ENCODE results near the gene NFX1.

The NFX1 gene

DNA sequence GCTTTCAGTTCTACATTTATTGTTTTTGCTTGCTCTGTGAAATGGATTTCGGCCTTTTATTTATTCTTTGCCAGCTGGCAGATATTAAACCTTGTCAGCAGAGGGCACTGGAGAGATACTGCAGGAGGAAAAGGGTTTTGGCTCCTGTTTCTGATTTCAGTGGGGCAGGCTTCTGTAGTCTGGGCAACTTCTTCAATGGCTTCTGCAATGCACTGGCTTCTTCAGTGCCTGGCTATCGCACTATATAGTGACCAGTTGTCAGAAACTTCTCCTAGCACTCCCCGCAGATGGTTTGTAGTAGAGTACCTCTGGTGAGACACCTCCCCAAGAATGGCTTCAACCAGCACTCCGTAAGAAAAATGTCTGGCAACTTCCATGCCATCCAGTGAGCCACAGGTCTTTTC is 3.2 kb upstream of the NFX1 start:
- no peak for TF ChIP-seq GATA2 (IDR thresholded peaks at IDR 0.05; ENCODE audit: low read depth, low read length)
- no peak for TF ChIP-seq GATA3 (IDR thresholded peaks at IDR 0.05; ENCODE audit: low read depth, low read length)

DNA sequence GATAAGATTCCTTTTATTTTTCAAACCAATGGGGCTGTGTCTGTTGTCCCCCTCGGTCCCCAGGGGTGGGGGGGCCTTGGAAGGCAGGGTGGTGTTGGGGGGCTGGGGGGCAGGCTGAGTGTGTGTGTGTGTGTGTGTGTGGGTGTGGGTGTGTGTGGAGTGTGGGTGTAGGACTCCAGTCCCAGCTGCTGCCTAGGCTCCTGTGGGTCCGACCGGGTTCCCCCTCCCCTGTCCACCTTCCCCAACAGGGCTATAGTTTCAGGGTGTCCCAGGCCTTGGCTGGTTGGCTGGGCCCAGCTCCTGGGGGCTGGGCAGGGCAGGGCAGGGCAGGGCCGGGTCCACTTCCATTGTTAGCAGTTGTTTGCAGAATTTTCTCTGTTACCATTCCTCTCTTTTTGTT is 2.1 kb upstream of the NFX1 start:
- TF ChIP-seq GATA2 (IDR thresholded peaks at IDR 0.05; ENCODE audit: low read depth, low read length) = no peak
- no peak for TF ChIP-seq GATA3 (IDR thresholded peaks at IDR 0.05; ENCODE audit: low read depth, low read length)

DNA sequence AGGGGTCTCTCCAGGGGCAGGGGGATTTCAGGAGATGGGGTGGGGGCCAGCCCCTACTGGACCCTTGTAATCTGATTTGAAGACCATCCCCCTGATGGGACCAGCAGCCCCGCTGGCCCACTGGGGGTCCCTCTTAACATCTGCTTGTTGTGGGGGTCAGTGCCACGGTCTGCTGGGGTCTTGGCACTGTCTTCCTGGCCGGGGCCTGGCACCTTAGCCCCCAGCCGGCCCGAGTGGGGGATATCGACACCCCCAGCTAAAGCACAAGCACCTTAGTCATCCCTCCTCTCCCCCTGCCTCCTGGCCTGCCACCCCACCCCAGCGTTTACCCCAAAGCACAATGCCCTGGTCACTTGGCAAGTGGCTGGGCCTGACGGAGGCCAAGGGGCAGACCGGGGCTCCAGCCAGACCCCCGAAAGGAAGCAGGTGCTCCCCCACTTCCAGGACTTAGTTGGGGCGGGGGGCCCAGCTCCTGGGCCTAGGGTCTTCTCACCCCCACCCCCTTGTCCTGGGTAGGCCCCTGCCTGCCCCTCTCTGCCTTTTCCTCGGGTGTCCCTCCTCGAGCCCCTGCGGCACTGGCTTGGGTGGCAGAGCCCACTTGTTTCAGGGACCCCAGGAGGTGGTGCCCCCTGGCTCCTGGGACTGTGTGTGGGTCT is 1.4 kb upstream of the NFX1 start:
- TF ChIP-seq GATA2 (IDR thresholded peaks at IDR 0.05; ENCODE audit: low read depth, low read length) = no peak

DNA sequence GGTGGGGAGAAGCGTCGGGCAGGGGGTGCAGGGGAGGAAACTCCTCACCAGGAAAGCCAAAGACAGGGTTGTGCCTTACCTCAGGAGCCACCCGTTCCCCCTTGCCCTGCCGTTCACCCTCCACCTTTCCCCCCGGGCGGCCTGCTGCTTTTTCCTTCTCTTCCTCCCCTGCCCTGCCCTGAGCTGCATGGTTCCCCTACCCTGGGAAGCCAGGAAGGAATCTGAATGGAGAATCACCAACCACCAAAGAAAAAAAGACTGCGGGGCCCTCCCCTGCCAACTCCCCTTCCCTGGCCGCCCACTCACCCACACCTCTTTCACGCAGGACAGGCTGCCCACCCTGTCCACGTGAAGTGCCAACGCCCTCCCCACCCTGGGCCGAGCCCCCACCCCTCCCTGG is 820 bp upstream of the NFX1 start:
- TF ChIP-seq GATA2 (IDR thresholded peaks at IDR 0.05; ENCODE audit: low read depth, low read length) (no peak), GATA3 (IDR thresholded peaks at IDR 0.05; ENCODE audit: low read depth, low read length) (no peak)

GRCh38 chr9:33289936-33290246 is 425 bp upstream of the NFX1 start:
- TF ChIP-seq GATA2 (IDR thresholded peaks at IDR 0.05; ENCODE audit: low read depth, low read length) (no peak), GATA3 (IDR thresholded peaks at IDR 0.05; ENCODE audit: low read depth, low read length) (no peak)

- no peak for TF ChIP-seq GATA2 (IDR thresholded peaks at IDR 0.05; ENCODE audit: low read depth, low read length)
- no peak for TF ChIP-seq GATA3 (IDR thresholded peaks at IDR 0.05; ENCODE audit: low read depth, low read length)
Observed at GRCh38 chr9:33291031-33291397, 698 bp downstream of the NFX1 start.

- TF ChIP-seq GATA3 (IDR thresholded peaks at IDR 0.05; ENCODE audit: low read depth, low read length) (no peak), GATA2 (IDR thresholded peaks at IDR 0.05; ENCODE audit: low read depth, low read length) (no peak)
Observed at GRCh38 chr9:33291901-33292300, 1.6 kb downstream of the NFX1 start.

DNA sequence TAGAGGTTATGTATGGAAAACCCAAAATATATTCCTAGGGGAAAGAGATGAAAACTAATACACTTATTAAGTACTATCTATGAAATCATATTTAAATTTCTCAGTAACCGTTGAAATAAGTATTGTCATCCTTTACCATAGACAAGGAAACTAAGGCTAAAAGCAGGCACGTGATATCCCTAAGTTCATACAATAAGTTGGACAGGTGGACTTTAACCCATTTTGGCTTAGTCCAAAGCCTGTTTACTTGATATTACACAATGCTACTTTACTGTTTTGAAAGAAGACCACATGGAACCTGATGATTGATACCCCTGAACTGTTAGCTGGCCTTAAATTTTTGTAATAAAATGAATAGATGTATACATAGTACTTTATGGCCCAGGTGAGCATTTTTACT is 3.5 kb downstream of the NFX1 start:
- TF ChIP-seq GATA2 (IDR thresholded peaks at IDR 0.05; ENCODE audit: low read depth, low read length) (no peak), GATA3 (IDR thresholded peaks at IDR 0.05; ENCODE audit: low read depth, low read length) (no peak)

- TF ChIP-seq GATA3 (IDR thresholded peaks at IDR 0.05; ENCODE audit: low read depth, low read length) = no peak
- no peak for TF ChIP-seq GATA2 (IDR thresholded peaks at IDR 0.05; ENCODE audit: low read depth, low read length)
Observed at GRCh38 chr9:33294670-33295432, 4.5 kb downstream of the NFX1 start.

DNA sequence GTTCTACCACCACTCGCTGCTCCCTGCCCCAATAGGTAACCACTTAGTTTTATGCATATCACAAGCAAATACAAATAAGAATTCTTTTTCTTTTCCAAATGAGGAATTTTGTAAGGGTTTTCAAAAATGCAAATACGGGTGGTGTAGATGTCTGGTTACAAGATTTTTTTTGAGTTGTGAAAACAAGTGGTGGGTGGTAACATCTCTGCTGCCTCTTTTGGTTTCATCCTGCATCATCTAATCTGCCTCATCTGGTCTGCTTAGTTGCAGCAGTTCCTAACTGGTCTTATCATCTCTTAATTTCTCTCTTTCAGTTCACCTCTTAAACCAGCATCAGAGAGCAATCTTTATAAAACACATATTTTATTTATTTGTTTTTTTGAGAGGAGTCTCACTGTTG is 5.3 kb downstream of the NFX1 start:
- TF ChIP-seq GATA3 (IDR thresholded peaks at IDR 0.05; ENCODE audit: low read depth, low read length) (no peak), GATA2 (IDR thresholded peaks at IDR 0.05; ENCODE audit: low read depth, low read length) (no peak)

DNA sequence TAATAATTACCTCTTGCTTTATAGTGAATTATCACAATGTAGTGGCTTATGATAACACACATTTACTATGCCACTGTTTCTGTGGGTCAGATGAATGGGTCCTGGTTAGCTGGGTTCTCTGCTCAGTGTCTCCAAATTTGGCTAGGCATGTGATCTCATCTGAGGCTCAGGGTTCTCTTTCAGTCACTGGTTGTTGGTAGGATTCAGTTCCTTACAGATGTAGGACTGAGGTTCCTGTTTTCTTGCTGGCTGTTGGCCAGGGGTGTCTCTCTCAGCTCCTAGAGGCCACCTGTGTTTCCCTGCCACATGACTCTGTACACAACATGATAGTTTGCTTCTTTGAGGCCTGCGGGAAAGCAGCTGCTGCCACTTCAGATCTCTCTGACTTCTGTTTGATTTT is 7.1 kb downstream of the NFX1 start:
- no peak for TF ChIP-seq GATA3 (IDR thresholded peaks at IDR 0.05; ENCODE audit: low read depth, low read length)
- no peak for TF ChIP-seq GATA2 (IDR thresholded peaks at IDR 0.05; ENCODE audit: low read depth, low read length)

DNA sequence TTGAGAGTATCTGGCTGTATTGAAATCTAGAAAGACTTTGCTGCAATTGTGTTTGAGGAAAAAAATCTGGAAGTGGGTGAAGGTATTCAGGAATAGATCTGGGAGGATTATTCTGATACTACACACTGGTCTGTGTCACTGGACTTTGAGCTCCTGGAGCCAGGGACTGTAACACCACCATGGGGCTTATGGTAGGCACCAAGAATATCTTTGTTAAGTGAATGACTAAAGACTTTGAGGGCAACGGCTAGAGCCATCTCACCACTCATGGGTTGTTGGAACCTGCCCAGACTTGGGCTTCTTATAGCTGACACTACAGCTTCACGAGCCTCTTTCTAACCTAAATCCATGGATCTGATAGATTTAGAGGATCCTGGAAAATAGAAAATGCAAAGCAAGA is 10.2 kb downstream of the NFX1 start:
- no peak for TF ChIP-seq GATA2 (IDR thresholded peaks at IDR 0.05; ENCODE audit: low read depth, low read length)
- TF ChIP-seq GATA3 (IDR thresholded peaks at IDR 0.05; ENCODE audit: low read depth, low read length) = no peak

DNA sequence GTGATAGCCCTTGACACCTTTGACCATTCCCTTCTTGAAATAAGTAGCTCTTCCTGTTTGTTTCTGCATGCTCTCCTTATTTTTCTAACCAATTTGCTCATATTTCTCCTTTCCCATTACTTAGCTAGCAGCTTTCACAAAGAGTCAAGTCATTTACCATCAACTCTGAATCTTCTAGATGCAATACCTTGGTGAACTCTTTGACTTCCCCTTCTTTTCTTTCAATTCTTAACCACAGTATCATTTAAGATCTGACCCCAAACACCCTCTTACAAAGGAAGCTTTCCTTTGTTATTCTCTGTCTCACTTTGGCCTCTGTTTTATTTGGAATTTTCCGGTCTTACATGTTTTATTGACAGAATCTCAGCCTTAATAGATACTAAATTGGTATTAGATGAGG is 14.0 kb downstream of the NFX1 start:
- no peak for TF ChIP-seq GATA2 (IDR thresholded peaks at IDR 0.05; ENCODE audit: low read depth, low read length)
- TF ChIP-seq GATA3 (IDR thresholded peaks at IDR 0.05; ENCODE audit: low read depth, low read length) = no peak

GRCh38 chr9:33306037-33306436 is 15.7 kb downstream of the NFX1 start:
- TF ChIP-seq GATA3 (IDR thresholded peaks at IDR 0.05; ENCODE audit: low read depth, low read length) = no peak
- TF ChIP-seq GATA2 (IDR thresholded peaks at IDR 0.05; ENCODE audit: low read depth, low read length) = no peak

DNA sequence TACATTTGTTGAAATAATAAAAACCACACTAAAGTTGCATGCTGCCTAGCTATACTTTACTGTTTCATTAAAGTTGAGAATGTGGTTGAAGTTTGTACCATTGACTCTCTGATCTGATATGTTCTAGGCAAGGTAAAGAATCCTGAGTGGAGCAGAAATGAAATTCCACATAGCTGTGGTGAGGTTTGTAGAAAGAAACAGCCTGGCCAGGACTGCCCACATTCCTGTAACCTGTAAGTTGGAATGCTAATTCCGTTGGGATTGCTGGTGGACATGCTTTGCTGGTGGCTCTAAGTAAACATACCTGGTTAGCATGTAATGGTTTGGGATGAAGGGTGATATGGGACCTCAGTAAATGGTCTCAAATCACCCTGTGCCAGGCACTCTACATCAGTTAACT is 16.8 kb downstream of the NFX1 start:
- TF ChIP-seq GATA2 (IDR thresholded peaks at IDR 0.05; ENCODE audit: low read depth, low read length) (no peak), GATA3 (IDR thresholded peaks at IDR 0.05; ENCODE audit: low read depth, low read length) (no peak)

- no peak for TF ChIP-seq GATA2 (IDR thresholded peaks at IDR 0.05; ENCODE audit: low read depth, low read length)
- TF ChIP-seq GATA3 (IDR thresholded peaks at IDR 0.05; ENCODE audit: low read depth, low read length) = no peak
Observed at GRCh38 chr9:33309903-33310302, 19.6 kb downstream of the NFX1 start.

Data from SH-SY5Y (cell line).